ENCODE data around the gene NHLRC4. TPM values are rescaled to one million over a fixed set of nuclear protein-coding genes. Genes with fewer than 3 reads are reported as not detected.

Gene NHLRC4
- total and polyA plus RNA-seq, 2 of the 13 experiments (the other 11 are each of a cell fraction or from before 2014, with no cell fraction given), result 0.40 to 0.59 TPM

DNA sequence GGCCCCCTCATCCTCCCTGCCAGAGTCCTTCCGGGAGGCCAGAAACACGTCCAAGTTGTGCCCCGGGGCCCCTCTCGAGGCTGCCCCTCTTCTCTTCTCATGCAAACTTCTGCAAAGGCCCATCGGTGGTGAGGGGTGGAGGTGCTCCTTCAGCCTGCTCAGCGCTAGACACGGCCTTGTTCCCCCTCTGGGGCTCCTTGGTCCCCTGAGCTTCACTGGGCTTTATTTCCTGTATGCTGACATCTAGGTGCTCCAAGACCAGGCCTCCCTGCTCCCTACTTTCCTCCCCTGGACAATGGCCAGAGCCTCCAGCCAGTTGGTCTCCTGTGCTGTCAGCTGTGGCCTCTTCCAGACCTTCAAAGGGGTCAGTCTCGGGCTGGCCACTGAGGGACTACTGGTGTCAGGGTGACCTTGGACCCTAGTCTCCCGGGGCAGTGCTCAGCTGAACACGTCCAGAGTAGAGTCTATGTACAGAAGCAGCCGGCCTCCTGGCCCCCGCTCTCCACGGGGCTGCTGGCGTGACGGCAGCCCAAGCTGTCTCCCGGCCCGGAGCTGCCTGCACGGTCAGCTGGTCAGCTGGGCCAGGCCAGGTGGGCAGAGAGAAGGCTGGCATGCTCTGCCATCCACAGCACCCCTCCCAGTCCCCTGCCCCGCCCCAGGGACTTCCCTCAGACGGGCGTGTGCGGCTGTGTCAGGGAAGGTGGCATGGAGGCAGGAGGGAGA is 8.3 kb upstream of the NHLRC4 start:
- no peaks in the 10 kb centered on the region for H3K9me3 ChIP-seq (ENCODE audit: low read length)
- no peak overlapping the region for H2AFZ ChIP-seq (ENCODE audit: low read length)
- WGBS (ENCODE audit: low lambda C conversion rate), result 3% methylated on average over 9 of the region's 22 CpGs
- H3K79me2 ChIP-seq (ENCODE audit: insufficient read depth, low read length), result no peaks in the 10 kb centered on the region
- H3K4me1 ChIP-seq (ENCODE audit: insufficient read depth, low read length), result peaks cover 76% of the 10 kb centered on the region
- ATAC-seq (peak; percentile 68), FAIRE-seq (peak; percentile 75), DNase-seq (ENCODE audit: low spot score) (peak; percentile 80)
- intact Hi-C loops (cut with micrococcal nuclease; ENCODE audit: unreplicated experiment) (no loop called here), in situ Hi-C loops (cut with HindIII; ENCODE audit: extremely low pct_ligation_motif_present, low pct_unique_long_range_greater_than_20kb) (no loop called here)
- H3K27ac ChIP-seq (ENCODE audit: extremely low read length, insufficient read depth, low read length), result peak overlapping the region; percentile 43
- peaks cover 11 to 39% of the 10 kb centered on the region in 2 experiments; a peak in 4 of 5 replicates for H3K27me3 ChIP-seq (ENCODE audit: control insufficient read depth in 1 of 2, insufficient read depth in 2 of 2, low read length in 2 of 2)
- CTCF ChIA-PET (ENCODE audit: low intra/inter-chr PET ratio, low total read pairs), result no interaction called here
- peak overlapping the region; percentile 85 for H3K4me2 ChIP-seq (ENCODE audit: low read depth, low read length)
- POLR2A ChIA-PET, result interaction anchor here (0.8 to 2.3 kb wide), 10 partner anchors 8 to 156 kb away, joined by 3 to 17 read pairs (median 4); partner anchors contain the start of gene NHLRC4
- no TSS peak for BruUV-seq (replicated peaks)
- H3K36me3 ChIP-seq (replicated peaks in 1 of 2; ENCODE audit: control insufficient read depth in 1 of 2, insufficient read depth in 2 of 2, low read length in 2 of 2), result no peaks in the 10 kb centered on the region
- H3K9ac ChIP-seq (ENCODE audit: insufficient read depth, low read depth, low read length), result peak overlapping the region; percentile 49; the same call in 1 of the 2 replicates
- H3K4me3 ChIP-seq (replicated peaks in 1 of 3; ENCODE audit: insufficient read depth in 1 of 3, low read depth in 2 of 3, low read length in 3 of 3), result peak overlapping the region; percentile 5 to 67 (median 25); a peak in 4 of 6 replicates
- no peaks in the 10 kb centered on the region for H4K20me1 ChIP-seq (ENCODE audit: insufficient read depth, low read length)
- TF ChIP-seq KDM3A (CRISPR knock-in tag; IDR thresholded peaks at IDR 0.05; ENCODE audit: low read depth) (0 out of 2 replicates have a peak, but pooled peaks have one; percentile 15), MAFK (conservative IDR thresholded peaks at IDR 0.05 in 1 of 2, IDR thresholded peaks at IDR 0.05 in 1 of 2; ENCODE audit: low read length in 2 of 2) (no peak), HCFC1 (IDR thresholded peaks at IDR 0.05; ENCODE audit: low read depth, low read length) (no peak), SP5 (CRISPR knock-in tag; IDR thresholded peaks at IDR 0.05; ENCODE audit: borderline replicate concordance, low read depth) (peak; percentile 53; the same call in 1 of the 2 replicates), ZNF678 (CRISPR knock-in tag; IDR thresholded peaks at IDR 0.05) (no peak), HNRNPL (IDR thresholded peaks at IDR 0.05; ENCODE audit: low read depth, low read length) (peak; percentile 96), ZNF251 (CRISPR knock-in tag; IDR thresholded peaks at IDR 0.05) (no peak), CEBPB (IDR thresholded peaks at IDR 0.05; ENCODE audit: borderline replicate concordance, low read depth, low read length) (no peak), RXRA (CRISPR knock-in tag; IDR thresholded peaks at IDR 0.05) (peak; percentile 95), ZNF34 (CRISPR knock-in tag; IDR thresholded peaks at IDR 0.05; ENCODE audit: borderline replicate concordance) (no peak), HOXA7 (CRISPR knock-in tag; IDR thresholded peaks at IDR 0.05) (no peak), LCORL (IDR thresholded peaks at IDR 0.05) (no peak), LCORL (CRISPR knock-in tag; IDR thresholded peaks at IDR 0.05) (peak; percentile 98), FOXC1 (CRISPR knock-in tag; IDR thresholded peaks at IDR 0.05; ENCODE audit: borderline replicate concordance) (peak; percentile 70), ZFP36 (IDR thresholded peaks at IDR 0.05; ENCODE audit: borderline replicate concordance, low read depth, low read length, partially characterized antibody) (no peak), MED13 (CRISPR knock-in tag; IDR thresholded peaks at IDR 0.05) (no peak)
- TF ChIP-seq, protein P1, sequence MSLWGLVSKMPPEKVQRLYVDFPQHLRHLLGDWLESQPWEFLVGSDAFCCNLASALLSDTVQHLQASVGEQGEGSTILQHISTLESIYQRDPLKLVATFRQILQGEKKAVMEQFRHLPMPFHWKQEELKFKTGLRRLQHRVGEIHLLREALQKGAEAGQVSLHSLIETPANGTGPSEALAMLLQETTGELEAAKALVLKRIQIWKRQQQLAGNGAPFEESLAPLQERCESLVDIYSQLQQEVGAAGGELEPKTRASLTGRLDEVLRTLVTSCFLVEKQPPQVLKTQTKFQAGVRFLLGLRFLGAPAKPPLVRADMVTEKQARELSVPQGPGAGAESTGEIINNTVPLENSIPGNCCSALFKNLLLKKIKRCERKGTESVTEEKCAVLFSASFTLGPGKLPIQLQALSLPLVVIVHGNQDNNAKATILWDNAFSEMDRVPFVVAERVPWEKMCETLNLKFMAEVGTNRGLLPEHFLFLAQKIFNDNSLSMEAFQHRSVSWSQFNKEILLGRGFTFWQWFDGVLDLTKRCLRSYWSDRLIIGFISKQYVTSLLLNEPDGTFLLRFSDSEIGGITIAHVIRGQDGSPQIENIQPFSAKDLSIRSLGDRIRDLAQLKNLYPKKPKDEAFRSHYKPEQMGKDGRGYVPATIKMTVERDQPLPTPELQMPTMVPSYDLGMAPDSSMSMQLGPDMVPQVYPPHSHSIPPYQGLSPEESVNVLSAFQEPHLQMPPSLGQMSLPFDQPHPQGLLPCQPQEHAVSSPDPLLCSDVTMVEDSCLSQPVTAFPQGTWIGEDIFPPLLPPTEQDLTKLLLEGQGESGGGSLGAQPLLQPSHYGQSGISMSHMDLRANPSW (CRISPR knock-in tag; IDR thresholded peaks at IDR 0.05; ENCODE audit: borderline replicate concordance), result no peak
- TF ChIP-seq, protein P2, sequence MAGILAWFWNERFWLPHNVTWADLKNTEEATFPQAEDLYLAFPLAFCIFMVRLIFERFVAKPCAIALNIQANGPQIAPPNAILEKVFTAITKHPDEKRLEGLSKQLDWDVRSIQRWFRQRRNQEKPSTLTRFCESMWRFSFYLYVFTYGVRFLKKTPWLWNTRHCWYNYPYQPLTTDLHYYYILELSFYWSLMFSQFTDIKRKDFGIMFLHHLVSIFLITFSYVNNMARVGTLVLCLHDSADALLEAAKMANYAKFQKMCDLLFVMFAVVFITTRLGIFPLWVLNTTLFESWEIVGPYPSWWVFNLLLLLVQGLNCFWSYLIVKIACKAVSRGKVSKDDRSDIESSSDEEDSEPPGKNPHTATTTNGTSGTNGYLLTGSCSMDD (CRISPR knock-in tag; IDR thresholded peaks at IDR 0.05), result no peak
- TF ChIP-seq, protein P3, sequence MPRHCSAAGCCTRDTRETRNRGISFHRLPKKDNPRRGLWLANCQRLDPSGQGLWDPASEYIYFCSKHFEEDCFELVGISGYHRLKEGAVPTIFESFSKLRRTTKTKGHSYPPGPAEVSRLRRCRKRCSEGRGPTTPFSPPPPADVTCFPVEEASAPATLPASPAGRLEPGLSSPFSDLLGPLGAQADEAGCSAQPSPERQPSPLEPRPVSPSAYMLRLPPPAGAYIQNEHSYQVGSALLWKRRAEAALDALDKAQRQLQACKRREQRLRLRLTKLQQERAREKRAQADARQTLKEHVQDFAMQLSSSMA (CRISPR knock-in tag; IDR thresholded peaks at IDR 0.05), result 0 out of 2 replicates have a peak, but pooled peaks have one; percentile 50
